Iris pigment epithelial cell (primary cell): ENCODE measurements around the gene MBD5.

Experiments
- DNase-seq: peaks from one replicate; pipeline ENCODE4 v3.0.0-alpha.2; 2011; ENCODE audit warnings: low read depth

The MBD5 gene

DNA sequence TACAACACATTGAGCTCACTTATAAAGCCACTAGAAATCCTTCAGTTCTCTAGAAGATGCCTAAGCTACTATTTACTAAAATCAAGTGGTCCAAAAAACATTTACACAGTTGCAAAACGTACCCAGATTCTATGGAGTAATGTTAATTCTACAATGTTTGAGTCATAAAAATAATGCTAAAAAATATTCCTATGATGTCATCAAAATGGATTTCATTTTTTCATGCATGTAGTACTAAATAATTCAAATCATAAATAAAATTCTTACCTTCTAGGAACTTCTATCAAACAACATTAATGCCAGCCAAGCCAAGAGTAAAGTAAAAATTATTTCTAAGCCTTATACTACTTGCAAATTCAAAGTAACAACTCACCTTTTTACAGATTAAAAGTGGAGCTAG lies 454.7 kb downstream of the MBD5 start:
- no peak for DNase-seq

DNA sequence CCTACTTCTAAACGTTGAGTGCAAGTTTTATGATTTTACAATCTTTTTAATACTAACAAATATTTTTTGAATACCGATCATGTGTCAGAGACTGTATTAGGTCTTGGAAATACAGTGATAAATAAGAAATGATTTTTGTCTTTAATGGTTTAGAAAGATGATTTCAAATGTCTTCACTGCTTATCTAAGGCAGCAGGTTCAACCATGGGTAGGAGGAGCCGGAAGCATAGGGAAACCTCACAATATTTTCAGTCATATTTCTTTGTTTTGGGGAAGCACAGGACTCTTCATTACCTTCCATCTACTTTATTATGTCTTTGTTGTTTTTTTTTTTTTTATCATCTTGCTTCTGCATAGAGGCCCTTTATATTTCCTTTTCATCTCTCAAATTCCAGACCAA lies 458.5 kb downstream of the MBD5 start:
- DNase-seq: no peak

DNA sequence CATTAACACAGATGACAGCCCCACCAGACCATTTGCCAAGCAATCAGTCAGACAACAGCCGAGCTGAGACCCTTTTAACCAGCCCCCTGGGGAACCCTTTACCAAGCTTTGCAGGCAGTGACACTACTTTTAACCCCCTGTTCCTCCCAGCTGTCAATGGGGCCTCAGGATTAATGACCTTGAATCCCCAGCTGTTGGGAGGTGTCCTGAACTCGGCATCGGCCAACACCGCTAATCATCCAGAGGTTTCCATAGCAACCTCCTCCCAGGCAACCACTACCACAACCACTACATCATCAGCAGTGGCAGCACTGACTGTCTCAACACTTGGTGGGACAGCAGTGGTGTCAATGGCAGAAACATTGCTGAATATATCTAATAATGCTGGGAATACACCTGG lies 462.8 kb downstream of the MBD5 start:
- DNase-seq: no peak

DNA sequence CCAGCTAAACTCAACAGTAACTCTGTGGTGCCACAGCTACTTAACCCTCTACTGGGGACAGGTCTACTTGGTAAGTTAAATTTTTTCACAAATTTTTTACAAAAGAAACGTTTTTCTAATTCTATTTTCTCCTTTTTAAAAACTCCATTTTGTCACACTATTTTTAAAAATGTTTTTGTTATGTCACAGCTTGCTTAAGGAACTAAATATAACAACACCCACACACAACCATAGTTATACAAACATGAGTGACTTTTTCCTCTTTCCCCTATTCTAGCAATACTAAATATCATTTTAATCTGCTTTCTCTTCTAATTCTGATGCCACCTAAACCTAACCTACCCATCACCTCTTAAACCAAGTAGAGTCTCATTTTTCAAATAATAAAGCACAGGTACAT lies 463.2 kb downstream of the MBD5 start:
- DNase-seq: no peak

DNA sequence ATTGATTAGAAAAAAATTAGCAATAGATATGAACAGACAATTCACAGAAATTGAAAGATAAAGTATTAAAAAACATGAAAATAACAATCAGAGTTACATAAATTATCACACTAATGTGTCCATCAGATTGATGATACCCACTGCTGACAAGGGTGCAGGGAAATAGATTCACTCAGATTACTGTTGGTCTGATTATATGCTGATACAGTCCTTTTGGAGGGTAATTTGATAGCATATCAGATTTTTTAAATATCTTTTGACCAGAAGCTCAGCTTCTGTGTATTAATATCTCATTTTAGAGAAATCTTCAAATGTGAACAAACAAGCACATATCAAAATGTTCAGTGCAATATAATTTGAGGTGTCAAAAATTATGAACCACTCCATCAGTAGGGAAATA lies 465.8 kb downstream of the MBD5 start:
- no peak for DNase-seq

DNA sequence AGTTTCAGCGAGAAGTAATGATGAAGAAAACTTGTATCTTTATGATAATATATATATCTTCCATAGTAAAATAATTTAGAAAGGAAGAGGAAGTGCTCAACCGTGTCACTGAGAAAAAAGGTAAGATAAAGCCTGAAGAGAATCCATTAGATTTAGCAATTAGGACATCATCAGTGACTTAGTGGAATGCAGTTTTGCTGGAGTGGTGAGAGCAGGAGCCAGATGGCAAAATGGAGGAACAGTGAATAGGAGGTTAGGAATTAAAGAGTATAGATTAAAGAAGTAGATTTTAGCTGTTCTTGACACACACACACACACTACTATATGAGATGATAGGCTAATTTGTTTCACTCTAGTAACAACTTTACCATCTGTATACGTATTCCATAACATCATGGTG lies 466.5 kb downstream of the MBD5 start:
- no peak for DNase-seq

DNA sequence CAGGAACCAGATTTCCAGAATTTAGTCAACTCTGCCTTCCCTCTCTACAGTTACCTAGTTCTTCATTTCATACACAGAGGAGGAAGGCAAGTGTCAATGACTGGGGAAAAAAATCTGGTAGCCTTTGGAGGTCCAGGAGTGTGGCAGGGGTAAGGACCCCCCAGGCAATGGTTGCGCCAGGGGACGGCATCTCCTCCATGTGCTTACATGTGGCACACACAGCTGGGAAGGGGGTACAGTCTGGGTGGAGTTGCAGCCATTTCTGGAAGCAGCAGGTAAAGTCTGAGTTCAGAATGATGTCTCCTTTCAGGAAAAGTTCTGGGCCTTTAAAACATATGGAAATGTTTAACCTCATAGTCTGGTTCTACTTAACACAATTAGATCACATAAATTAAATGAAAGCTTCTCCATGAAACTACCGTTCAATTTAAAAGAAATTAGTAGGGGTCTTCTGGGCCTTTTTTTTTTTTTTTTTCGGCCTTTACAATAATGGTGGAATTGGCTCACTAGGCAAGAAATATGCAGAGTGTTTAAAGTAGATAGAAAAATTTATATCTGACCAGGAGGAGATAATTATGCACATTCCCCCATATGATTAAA lies 470.0 kb downstream of the MBD5 start:
- no peak for DNase-seq

DNA sequence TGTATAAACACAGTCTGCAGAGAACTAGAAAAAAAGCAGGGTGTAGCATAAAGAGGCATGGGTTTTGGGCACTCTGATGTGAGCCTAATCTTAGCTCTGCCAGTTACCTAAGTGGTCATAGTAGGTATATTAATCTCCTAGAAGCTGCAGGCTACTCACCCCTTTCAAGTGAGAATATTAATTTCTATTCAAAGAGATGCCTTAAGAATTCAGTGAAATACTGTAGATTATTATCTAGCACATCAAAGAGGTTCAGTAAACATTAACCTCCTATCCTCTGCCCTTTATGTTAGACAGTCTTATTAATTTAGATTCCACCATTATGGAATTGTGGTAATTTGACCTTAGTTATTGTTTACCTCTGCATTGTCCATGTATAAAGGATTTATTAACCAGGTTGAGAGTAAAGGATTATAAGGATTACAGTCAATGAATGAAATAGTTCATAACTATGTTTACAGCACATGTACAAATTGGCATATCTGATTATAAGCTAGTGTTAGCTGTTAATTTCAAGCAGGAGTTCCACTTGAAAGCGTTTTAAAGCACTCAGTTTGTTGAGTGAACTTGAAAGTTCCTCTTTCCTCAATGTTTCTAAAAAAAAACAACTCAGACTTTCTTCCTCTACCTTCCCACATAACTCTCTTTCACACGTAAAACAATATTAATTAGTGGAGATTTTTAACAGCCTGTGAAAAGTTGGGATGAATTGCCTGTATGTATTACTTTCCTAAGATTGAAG lies 473.1 kb downstream of the MBD5 start:
- no peak for DNase-seq

DNA sequence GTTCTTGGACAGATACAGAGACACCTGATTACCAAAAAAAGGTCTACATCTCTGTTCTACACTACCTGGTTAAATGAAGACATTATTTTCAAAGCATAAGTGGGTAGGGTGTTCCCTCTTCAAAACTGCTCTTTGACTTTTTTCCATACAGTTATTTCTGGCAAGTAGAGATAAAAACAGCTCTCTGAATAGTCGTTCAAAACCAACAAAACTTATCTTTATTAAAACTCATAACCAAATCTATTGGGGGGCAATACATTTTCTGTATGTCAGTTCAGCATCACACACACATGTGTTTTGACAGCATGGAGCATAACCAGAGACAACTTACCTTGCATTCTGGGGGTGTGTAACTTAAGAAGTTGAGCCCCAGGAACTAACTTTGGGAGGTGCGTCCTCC lies 474.7 kb downstream of the MBD5 start:
- DNase-seq: no peak

DNA sequence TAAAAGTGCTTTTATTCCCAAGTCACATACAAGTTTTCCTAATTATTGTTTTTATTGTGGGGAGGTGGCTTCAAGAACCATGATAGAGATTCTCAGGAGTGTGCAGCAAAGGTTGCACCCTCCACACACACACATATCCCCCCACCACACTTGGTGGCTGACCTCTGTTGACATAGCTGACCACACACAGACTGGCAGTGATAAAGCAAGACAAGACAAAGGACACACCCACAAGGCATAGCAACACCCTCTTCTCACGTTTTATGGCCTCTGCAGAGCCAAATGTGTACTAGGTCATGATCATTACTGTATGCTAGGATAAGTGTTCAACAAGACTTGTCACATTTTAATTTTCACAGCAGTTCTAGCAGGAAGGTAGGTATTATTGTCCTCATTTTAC lies 480.7 kb downstream of the MBD5 start:
- no peak for DNase-seq

DNA sequence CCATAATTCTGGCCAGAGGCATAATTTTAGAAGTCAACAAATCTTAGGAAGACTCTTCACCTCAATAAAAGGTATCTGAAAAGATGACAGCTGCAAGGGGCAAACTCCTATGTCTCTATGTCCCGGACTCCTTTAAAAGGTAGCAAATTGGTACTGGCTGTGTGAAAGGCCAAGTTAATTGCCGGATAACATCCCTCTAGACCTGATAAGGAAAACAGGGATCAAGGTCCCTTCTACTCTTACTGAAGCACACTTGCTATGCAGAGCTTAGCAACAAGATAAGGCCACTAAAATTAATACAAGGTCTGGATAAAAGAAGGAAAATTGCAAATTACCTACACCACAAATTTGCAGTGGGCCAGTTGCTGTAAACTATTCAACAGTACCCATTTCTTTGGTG lies 482.6 kb downstream of the MBD5 start:
- DNase-seq: no peak

DNA sequence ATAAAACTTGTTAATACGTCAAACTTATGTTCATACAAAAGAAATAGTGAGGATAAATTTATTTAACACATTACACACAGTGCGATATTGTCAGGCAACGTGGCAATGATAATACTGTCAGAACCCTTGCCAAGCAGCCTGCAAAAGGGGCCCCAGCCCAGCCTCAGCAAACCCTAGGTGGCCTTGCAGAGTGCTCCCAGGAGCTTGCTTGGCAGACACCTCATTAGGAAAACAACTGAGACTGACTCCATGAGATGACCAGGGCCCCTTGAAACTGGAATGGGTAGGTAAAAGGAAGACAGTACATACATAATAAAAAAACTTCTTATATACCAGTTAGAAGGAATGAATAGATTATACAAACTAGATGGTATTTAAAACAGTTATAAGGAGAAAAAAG lies 487.1 kb downstream of the MBD5 start:
- no peak for DNase-seq

DNA sequence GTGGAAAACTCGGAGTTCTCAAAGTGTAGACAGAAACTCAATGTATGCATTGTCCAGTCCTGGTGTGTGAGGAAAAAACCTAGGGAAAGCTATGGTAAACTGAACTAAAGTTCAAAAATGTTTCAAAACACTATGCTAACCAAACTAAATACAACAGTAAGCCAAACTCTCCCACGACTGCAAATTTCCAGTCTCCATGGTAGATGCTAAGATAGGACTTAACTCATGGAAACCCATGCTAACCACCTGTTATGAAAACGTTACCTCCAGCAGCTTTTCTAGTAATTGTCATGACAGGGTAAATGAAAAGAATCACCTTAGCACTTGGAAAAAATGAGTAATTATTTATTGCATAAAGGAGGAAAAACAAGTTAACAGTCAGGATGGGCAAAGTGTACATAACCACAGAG lies 488.0 kb downstream of the MBD5 start:
- DNase-seq: no peak

DNA sequence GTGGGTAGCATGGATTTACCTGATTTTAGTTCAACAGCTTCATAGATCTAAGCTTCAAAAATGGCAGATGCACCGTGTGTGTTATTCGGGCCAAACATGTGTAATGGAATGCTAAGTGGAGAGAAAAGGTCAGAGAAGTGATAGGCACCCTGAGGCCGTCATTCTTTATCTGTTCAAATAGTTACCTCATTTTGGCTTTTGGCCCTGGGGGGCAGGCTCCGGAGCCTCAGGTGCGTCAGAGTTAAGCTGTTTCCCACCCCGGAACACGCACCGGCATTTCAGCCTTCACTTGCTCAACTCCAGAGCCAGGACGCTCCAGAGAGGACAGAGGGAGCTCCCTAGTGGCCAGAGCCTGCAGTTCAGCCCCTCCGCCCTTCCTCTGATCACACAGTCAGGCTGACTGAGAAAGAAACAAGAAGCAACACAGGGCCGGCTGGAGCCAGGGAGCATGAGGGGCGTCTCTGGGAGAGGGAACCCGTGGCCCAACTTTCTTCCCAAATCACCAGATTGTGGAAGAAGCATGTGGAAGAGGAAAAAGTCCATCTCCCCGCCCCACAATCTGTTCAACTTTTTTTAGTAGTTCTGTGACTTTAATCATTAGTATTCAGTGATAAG lies 488.5 kb downstream of the MBD5 start:
- peak; percentile 85 for DNase-seq

DNA sequence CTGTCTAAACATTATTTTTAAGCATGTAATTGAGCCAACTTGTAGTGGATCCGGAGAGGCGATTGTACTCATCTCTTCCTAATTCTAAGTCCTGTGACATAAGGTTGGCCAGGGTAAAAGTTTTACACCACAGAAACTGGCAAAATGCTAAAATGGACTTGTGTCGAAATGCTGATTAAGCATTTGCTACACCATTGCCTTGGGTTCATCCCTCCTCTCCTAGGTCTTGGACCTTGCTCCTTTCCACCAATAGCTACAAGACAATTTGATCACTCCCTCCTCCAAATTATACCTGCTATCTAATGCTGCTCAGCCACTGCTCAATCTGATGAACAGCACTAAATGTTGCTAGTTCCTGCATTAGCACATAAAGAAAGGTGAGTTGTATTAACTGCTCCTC lies 491.0 kb downstream of the MBD5 start:
- no peak for DNase-seq

DNA sequence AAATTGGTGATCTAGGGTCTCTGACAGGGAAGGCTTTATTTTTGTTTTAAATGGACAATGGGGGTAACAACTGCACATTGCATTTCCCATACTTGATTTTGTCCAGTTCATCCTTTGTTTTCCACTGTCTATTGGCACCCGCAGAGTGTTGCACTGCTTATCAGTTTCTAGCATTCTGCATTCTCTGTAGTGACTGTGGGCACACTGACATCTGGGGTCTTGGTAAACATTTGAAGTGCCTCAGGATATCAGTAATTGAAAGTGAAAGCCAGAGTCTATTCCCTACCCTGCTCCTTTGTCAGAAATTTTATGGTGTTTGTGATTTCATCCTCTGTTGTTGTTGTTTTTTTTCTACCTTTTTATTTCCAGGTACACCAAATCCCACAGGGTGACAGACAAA lies 491.6 kb downstream of the MBD5 start:
- DNase-seq: no peak

DNA sequence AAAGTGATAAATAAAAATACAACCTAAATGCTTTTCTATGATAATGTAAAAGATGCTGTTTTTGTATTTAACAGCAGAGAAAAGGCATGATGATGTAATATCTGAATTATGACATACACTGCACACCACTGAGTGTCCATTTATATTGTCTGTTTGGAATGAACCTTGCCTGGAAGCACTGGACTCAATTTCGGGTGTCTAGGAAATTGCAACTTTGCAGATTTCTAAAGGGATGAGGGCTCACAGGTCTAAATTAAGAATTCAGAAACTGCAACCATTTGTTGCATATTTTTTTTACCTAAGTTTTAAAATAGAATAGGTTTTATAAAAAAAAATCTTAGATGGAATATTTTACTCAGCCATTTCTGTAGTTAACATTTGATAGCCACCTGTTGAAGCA lies 492.5 kb downstream of the MBD5 start:
- DNase-seq: no peak

DNA sequence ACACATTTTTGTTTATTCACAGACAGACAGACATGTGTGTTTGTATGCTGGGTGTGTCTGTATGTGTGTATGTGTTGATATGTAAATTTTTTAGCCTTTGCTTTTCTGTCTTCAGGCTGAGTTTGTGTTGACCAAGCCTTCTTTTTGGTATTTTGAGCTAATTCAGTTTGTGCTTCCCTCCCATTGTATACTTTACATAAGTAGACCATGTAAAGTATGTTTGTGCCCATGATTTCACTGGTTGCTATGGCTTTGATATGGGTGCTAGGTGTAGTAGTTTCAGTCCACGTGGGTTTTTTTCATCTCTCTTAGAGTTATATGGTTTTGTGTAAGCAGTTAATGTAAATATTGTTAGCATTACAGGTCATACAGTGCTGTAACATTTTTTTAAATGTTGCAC lies 494.2 kb downstream of the MBD5 start:
- no peak for DNase-seq

DNA sequence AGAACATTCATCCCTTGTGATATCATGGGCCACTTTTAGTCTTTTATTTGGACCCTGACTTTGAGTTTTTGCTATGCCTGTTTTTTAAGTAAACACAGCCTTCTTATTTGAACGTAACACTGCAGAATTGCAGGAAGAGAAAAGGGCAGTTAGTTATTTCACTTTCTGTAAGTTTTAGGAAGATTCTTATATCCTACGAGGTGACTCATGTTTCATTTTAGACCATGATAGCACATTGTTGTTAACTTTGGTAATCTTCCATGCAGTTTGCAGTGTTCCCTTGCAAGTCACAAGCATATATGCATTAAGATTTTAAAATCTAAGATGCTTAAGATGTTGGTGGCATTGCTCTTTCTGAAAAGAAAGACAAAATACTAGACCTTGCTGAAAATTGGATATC lies 495.1 kb downstream of the MBD5 start:
- DNase-seq: peak; percentile 42

DNA sequence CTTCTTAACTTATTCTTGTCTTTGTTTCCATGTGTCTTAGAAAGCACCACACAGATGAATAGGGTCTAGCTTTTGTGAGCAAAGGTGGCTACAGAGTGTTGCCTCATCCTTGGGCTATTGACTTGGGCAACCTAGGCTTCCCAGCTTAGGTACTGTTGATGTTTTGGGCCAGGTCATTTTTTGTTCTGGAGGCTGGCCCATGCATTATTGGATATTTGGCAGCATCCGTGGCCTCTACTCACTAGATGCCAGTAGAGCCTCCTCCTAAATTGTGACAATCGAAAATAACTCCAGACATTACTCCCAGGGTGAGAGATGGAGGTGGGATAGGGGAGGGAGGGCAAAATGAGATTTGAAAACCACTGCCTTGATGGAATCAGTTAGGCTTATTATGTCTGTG lies 496.4 kb downstream of the MBD5 start:
- DNase-seq: no peak

DNA sequence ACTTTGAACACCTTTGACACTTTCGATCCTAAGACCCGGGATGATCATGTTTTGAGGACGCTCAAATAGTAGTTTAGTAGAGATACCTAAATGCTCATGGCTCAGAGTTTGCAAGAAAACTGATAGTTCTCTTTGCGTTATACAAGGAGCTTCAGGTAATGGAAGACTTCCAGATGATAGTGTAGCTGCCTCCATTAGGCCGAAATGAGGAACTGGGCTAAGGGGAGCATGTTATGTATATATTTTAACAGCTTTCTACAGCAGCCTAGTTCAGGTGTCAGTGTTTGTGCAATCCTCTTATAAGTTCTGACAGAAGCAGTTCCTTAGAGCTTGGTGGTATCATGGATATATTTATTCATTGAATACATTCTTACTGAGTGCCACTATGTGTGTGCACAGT lies 496.9 kb downstream of the MBD5 start:
- no peak for DNase-seq

DNA sequence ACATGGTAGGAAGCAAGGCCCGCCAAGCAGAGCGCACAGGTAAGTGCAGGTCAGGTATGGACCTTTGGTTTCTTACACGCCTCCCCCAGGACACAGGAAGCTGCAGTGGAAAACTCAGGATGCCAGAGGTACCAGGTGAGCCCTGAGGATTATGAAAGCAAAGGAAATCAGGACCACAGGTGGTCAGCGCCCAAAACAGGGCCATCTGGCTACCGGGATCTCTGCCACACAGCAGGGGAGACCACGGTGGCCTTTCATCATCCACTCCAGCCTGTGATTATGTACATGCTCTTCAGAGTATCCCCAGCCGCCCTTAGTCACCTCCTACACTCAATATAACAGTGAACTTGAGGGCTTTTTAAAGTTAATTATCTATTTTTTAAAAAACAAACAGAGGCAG lies 498.1 kb downstream of the MBD5 start:
- no peak for DNase-seq

DNA sequence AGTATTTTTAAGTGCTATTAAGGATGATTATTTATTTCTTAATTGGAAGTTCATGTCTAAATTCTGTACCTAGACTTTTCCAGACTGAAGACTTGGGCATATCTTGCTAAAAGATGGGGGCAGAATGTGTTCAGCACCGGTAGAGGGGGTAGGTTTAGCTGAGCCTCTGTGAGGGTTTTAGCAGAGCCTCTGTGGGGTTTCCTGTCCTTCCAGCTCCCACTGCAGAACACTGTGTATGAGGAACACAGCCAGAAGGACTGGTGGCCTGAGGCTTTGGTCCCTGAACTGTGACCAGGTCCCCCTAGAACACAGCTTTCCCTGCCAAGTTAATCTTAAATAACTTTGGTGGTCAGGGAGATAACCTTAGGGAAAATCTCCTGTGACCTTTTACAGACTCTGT lies 500.3 kb downstream of the MBD5 start:
- DNase-seq: no peak

DNA sequence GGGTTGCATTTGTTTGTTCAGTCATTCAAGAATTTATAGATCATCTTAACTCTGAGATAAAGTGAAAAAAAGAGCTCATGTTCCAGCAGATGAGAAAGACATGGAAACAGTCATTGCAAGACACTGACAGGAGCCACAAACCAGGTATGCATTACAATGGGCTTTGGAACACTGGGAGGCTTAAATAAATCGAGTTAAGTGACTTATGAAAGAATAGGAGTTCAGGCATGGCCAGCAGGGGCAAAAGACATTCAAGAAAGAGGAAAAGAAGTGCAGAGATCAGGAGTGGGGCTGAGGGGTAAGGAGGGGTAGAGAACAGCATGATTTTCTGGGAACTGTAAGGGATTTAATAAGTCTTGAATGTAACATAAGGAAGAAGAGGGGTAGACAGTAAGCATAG lies 502.4 kb downstream of the MBD5 start:
- no peak for DNase-seq
